ENCODE measurements around the gene CDS1.
"Not testable (repeated sequence)": the region's sequence is repeated elsewhere in the genome, so short reads cannot be mapped to it uniquely, and the experiment has no call there.

CDS1 gene

DNA sequence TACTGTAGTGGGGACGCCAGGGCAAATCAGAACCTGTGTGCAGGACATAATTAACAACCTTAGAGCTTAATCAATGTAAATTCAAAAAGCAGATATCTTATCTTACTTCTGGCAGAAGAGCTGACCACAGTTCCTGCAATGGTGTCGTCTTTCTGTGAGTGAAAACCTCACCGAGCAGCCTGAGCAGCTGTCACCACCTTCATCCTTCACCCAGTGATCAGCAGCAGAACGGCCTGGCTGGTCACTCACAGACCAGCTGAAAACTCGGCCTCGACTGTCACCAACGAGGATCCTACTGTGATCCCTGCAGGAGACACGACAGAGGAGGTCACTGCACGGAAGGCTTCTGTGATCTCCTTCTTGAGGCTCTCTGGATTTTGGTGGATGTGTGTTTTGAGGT lies 94.2 kb downstream of the CDS1 start:
- DNase-seq: no peak

DNA sequence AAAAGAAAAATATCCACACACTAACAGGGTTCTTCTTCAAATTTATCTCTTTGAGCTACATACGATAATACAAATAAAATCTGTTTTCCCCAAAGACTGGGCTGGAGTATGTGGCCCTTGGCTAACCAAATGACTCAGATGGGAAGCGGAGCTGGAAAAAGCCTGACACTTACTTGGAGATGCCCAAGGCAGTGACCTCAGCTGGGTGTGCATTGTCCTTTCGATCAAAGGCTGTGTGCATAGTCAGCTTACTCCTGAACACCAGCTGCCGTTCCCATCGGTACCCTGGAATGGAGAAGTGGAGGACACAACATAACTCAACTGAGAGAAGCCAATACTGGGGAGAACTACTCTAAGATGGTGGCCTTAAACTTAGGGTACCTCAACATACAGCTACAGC lies 95.1 kb downstream of the CDS1 start:
- no peak for DNase-seq

DNA sequence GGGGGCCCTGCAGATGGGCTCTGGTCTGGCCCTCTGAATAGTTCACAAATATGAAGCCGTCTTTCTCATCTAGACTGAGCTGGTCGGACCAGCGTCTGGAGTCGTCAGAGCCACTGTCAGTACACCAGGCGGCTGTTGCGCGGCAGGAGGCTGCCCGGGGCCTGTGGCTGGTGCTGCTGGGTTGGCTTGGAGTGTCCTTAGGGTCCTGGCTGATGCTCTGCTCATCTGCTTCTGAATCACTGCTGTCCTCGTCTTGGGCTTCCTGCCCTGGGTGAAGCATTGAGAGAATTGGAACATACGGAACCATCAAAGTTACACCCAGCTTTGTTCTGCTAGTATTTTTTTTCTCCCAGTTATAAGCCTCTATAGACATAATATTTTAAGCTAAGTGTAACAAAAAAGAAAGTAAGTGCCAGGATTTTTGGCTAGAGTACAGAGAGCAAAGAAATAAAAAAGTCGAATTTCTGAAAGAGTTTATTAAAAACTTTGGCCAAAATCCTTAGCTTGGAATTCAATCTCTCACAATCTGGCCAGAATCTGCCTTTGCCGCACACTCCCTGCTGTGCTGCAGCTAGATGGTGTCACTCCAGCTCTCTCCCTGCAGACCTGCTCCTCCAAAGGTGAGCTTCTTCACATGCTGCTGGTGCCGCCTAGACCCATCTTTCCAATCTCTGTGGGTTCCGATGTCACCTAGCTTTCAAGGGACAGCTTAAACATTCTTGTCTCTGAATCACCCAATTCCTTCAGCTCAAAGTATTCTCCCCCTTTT lies 96.2 kb downstream of the CDS1 start:
- DNase-seq: no peak

DNA sequence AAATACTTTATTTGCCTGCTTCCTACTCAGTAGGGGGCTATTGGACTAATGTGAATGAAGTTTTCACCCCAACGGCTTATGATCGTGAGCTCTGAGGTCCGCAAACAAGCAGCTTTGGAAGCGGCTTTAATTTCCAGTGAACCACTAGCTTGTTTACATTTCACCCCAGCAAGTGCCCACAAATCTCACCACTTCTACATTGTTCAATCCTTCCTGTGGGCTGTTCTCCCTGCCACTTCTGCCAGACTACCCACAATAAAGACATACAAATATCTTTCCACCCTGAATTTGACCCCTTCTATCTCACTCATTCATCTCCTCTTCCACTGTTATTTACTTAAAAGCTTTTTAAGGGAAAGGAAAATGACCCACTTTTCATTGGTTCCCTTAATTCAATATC lies 98.0 kb downstream of the CDS1 start:
- DNase-seq: no peak

DNA sequence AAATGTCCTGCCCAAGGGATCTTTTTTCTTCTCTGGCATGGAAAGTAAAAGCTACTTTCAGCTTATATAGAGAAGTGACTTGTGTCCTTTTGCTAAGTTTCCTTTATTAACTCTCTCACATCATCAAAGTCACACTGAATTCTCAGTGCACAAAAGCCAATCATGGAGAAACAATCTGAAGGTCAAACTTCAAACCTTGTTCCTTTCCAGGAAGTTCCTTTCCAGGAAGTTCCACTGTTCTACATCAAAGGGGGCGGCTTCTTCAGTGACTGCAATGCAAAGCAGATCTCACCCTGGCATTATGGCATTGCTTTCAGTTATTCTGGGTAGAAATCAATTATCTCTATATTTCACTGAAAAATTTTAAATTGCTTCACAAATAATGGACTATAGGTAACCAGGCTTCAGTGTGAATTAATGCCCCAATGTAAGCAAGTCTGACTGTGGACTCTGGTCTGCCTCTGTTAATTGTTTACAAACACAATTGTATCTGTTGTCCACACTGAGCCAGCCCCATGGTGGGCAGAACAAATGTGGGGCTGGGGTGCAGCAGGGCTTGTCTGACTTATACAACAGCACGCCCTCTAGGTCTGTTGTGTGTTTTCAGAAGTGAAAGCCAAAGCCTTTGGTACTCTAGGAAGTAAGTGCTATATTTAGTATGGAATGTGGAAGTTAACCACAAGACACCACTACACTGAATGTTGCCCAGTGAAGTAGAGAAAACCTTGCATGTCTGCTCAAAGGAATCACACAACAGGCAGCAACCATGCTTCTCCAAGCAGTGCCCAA lies 98.8 kb downstream of the CDS1 start:
- no peak for DNase-seq

DNA sequence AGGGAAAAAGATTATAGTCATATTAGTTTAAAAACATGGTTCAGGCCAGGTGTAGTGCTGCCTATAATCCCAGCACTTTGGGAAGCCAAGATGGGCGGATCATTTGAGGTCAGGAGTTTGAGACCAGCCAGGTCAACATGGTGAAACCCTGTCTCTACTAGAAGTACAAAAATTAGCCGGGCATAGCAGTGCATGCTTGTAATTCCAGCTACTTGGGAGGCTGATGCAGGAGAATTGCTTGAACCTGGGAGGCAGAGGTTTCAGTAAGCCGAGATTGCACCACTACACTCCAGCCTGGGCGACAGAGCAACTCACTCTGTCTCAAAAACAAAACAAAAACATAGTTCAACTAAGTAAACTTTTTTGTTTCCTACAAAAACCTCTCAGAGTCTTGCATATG lies 99.7 kb downstream of the CDS1 start:
- not testable (repeated sequence) for DNase-seq

DNA sequence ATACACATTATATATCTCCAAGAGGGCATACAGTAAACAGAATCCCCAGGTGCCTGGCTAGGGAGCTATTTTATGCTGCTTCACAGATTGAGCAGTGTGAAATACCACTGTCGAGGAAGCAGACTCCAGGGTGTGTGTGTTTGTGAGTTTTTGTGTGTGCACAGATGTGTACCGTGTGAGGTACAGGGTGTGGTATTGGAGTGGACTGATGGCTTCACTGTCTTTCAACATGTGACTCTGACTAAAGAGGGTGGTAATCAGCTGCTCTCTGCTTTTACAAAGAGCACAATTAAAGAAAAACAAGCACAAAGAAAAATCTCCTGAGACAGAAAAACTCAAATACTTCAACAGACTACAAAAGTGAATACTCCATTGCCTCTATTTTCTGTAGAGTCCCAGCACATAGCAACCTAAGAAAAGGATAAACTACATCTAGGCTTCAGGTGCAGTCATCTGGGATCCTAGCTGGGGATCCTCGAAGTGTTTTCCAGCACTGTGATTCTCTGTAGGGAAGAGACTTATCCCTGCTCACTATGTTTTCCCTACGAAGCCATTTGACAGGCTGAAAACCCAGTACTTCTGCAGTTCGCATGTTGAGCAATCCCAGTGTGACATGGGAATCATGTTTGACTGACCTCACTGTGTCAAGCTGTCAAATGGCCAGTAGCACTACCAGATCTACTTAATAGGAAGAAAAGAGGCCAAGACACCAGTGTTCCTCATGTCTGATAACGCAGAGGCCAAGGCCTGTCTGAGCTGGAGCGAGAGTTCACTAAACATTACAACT lies 100.3 kb downstream of the CDS1 start:
- no peak for DNase-seq

DNA sequence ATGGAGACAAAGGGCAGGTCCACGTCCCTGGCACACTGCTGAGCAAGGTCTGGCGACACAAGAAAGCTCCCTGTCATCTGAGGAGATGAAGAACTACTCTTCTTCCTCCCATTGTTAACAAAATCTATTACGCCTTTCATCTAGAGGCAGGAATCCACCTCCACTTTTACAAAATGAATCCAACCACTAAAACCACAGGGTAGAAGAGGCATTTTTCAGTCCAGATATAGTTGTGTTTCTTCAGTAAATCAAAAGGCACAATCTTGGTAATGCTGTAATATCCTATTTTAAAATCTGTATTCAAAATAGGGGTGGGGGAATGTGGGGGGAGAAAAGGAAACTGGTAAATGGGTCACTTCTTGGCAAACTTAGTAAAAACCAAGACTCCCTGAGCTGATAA lies 101.4 kb downstream of the CDS1 start:
- no peak for DNase-seq

DNA sequence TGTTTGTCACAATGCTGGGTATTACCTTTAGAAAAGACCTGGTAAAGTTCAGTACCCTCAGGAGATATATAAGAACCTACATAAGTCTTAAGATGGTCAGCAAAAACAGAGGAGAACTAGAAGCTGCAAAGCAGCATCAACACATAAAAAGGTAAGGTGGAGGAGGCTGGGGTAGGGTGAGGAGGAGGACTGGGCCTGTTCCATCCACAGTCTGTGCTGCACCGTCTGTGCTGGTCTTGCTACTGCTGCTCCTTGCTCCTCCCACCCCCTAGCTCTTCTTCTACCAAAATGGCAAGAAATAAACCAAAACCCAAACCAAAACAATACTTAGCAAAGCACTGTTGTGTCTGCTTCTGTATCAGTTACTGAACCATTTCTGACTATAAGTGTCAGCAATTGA lies 102.2 kb downstream of the CDS1 start:
- no peak for DNase-seq

DNA sequence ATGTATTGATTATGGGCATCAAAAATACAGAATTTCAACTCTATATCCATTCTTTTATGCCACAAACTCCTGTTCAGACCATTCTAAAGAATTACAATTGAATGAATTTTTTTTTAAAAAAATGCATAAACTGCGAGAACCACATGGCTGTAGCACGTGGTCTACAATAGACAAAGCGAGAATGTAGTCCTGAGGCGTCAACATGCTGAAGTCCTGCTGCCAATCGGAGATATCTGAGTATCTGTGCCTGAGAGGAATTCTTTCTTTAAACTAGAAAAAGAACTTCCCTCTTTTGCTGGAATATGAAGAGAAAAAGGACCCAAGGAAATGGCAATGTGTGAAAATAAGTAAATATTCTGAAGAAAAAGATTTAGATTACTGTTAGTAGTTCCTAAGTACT lies 105.7 kb downstream of the CDS1 start:
- no peak for DNase-seq

DNA sequence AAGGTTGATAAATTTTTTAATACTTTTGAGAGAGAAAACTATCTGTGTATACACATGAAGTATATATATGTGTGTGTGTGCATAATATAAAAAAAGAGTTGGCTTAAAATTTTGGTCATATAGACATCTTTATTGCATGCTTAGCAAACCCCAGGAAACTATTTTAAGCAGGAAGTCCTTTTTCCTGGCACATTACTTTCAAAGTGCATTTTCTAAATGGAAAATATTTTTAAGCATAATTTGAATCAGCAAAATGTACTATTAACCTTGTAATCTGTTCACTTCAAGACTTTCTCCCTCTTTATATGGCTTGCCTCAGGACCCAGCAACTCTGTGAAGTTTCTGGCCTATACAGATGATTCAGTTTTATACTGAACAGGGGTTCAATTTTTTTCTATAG lies 106.3 kb downstream of the CDS1 start:
- no peak for DNase-seq

DNA sequence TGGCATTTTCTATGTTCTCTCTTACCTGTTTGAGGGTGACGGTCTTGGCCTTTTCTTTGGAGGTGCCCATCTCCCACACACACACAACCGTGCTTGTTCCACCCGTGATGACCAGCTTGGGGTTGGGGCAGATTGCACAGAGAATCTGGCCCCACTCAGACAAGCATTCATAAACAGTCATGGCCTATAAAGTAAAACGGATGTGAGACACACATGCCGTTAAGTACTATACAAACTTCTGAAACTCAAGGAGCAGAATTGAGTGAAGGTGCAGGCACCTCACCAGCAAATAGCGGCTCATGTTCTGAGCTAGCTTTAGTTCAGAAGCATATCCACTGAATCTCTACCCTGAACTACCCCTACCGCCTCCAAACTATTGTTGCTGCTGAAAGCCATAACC lies 107.6 kb downstream of the CDS1 start:
- DNase-seq: no peak

DNA sequence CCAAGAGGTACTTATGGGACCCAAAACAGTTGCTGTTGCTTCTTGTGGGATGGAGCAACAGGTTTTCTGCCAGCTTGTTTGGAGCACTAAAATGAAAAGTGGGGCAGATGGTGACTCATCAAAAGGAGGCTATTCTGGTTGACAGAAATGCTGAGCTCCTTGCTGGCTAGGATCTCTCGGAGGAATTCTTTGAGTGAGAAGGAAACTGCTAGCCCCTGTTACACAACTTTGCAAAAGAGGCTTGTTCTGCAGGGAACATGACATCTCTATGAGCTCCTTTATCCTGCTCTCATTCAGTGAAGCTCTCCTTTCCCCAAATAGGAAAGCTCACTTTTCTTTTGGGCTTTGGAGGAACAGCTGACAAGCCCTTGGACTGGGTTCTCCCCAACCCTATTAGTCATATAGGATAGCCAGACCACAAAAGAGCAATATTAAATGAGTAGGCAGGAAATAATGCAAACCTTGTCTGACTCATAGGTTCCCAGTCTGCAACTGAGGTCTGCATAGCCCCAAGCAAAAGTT lies 108.3 kb downstream of the CDS1 start:
- DNase-seq: no peak

DNA sequence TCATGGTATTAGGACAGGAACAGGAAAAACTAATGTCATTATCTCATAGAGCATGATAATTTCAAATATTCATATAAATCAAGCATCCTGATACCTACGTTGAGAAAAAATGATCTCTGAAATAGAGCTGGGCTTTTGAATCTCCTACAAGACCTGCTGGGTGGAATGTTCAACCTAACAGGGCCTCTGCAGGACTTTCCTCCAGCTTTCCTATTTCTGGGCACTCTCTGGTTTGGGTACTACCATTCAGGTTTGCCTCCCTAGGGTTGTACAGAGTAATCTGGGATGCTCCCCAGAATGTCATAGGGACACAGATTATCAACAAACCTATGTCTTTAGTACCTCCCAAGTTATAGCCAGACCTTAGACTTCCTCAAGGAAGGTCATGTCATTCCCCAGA lies 108.9 kb downstream of the CDS1 start:
- DNase-seq: no peak

DNA sequence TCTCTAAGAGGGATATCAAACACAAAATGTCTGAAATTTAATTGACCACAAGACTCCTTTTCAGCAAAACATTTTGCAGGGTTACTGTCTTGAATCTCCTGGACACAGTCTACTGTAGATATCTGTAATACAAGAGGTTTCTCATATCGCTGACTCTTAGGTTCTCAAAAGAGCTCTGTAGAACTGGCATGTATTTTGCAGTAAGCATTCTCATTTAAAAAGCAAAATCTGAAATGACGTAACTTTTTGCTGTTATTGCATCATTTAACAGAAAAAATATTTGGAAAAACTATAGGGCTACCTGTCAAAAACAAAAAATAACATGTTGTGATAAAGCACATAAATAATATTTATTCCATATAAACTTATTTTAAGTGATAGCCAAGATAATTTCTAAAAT lies 114.2 kb downstream of the CDS1 start:
- DNase-seq: no peak

DNA sequence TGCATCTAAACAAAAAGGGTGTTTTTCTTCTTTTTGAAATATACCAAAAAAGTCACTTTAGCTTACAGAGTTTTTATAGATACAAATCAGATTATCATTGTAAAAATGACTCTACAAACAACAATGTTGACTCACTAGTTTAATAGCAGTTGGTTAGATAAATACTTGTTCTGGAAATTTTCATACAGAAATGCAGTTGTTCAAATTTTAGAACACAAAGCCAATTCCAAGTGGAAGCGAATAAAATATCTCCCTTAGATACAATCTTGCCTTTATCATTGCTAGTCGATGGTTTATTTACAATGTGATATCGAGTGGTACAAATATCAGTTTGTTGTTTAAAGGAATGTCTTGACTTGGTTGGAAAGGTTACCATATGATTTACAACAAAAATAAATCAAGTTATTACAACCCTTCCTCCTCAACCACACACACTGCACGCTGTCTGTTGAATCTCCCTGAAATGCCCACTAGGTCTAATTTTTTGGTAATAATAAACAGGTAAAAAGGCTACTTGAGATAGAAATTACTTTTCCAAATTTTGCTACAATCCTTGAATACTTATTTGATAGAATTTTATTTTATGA lies 114.8 kb downstream of the CDS1 start:
- DNase-seq: no peak

DNA sequence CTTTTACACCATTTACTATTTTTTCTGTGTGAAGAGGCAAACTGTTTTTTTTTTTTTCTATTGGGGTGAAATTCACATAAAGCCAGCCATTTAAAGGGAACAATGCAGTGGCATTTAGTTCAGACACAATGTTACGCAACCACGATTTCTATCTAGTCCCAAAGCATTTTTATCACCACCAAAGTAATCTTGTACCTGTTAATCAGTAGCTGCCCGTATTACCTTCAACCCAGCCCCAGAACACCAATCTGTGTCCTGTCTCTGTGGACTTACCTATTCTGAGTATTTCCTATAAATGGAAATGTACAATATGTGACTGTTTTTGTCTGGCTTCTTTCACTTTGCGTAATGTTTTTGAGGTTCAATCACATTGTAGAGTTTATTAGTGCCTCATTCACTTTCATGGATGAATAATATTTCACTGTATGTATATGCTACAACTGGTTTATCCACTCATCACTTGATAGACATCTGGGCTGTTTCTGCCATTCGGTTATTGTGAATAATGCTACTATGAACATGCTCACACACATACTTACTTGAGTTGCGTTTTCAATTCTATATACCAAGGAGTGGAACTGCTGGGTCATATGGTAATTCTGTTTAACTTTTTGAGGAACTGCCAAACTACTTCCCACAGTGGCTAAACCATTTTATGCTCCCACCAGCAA lies 116.2 kb downstream of the CDS1 start:
- no peak for DNase-seq
